ENCODE results near the gene TBC1D17. TPM values are rescaled to one million over a fixed set of nuclear protein-coding genes. Genes with fewer than 3 reads are reported as not detected.

TBC1D17 gene
- polyA plus RNA-seq, 1 experiment: 15.6 TPM

DNA sequence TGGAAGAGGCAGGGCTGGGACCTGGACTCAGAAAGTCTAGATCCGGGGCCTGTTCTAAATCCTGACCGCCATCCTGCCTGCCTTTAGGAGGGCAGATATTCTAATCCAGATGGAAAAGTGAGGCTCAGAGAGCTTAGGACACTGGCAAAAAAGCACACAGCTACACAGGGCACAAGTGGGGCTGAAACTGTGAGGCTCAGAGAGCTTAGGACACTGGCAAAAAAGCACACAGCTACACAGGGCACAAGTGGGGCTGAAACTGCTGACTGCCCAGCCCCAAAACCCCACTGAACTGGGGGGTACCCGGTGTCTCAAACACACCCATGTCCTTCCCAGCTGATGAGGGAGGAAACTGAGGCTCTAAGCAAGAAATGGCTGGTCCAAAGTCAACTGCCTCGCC is 2.3 kb upstream of the TBC1D17 start:
- ChIA-PET POLR2A (interaction anchor here (1.1 kb wide), 1 partner anchor 295 kb away, joined by 3 read pairs; the partner anchor contains the start of gene NOSIP), CTCF (no interaction called here)
- no peak for DNase-seq (ENCODE audit: low read depth, low spot score)
- TF ChIP-seq, protein P1, sequence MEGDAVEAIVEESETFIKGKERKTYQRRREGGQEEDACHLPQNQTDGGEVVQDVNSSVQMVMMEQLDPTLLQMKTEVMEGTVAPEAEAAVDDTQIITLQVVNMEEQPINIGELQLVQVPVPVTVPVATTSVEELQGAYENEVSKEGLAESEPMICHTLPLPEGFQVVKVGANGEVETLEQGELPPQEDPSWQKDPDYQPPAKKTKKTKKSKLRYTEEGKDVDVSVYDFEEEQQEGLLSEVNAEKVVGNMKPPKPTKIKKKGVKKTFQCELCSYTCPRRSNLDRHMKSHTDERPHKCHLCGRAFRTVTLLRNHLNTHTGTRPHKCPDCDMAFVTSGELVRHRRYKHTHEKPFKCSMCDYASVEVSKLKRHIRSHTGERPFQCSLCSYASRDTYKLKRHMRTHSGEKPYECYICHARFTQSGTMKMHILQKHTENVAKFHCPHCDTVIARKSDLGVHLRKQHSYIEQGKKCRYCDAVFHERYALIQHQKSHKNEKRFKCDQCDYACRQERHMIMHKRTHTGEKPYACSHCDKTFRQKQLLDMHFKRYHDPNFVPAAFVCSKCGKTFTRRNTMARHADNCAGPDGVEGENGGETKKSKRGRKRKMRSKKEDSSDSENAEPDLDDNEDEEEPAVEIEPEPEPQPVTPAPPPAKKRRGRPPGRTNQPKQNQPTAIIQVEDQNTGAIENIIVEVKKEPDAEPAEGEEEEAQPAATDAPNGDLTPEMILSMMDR (IDR thresholded peaks at IDR 0.05; ENCODE audit: low read depth, low read length): no peak
- Histone ChIP-seq H3K27ac (ENCODE audit: low read depth, low read length) (no peak overlapping the region), H3K27me3 (ENCODE audit: control insufficient read depth, insufficient read depth, low read length) (no peaks in the 10 kb centered on the region), H3K9me3 (ENCODE audit: control insufficient read depth, insufficient read depth, low read length) (no peaks in the 10 kb centered on the region; the same call in 1 of the 2 replicates), H3K4me3 (ENCODE audit: low read depth, low read length) (peak overlapping the region; percentile 98)

- no peak for DNase-seq (ENCODE audit: low read depth, low spot score)
- TF ChIP-seq, protein P1 (IDR thresholded peaks at IDR 0.05; ENCODE audit: low read depth, low read length): no peak
- no peaks in the 10 kb centered on the region for H3K27me3 ChIP-seq (ENCODE audit: control insufficient read depth, insufficient read depth, low read length)
- ChIA-PET CTCF (no interaction called here), POLR2A (interaction anchor here (1.1 to 2.2 kb wide), 3 partner anchors 25 to 295 kb away, joined by 3 to 13 read pairs (median 9); partner anchors contain the start of genes ATF5, NOSIP, NUP62 and PTOV1)
- H3K27ac ChIP-seq (ENCODE audit: low read depth, low read length): peak overlapping the region; percentile 82
- peak overlapping the region; percentile 98 for H3K4me3 ChIP-seq (ENCODE audit: low read depth, low read length)
- no peaks in the 10 kb centered on the region; the same call in 1 of the 2 replicates for H3K9me3 ChIP-seq (ENCODE audit: control insufficient read depth, insufficient read depth, low read length)
Measured at GRCh38 chr19:49875857-49876421, 1.6 kb upstream of the TBC1D17 start.

DNA sequence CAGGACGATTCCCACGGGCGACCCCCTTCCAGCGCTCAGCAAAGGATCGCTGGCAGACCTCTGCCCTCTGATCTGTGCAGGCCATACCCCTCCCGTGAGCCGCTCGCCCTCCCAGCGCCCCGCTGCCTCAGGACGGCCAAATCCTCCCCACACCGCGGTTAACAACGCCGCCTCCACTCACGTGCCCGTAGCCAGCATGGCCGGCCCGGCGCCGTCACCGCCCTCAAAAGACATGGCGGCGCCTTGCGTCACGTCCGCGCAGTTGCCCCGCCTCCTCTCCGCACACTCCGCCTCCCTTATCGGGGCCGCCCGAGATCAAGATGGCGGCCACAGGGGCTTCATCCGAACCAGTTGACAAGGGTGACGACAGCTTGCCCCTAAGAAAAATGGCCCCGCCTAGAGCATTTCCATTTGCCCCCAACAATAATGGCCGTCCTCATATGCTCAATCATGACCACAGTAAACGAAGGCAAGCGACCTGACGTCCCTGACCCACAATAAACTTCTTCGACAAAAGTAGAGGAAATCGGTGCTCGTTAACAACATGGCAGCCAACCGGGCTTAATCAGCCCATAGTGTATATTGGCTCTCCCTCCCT is 981 bp upstream of the TBC1D17 start:
- CTCF ChIA-PET: no interaction called here
- POLR2A ChIA-PET: interaction anchor here (0.6 to 2.2 kb wide), 9 partner anchors 7 to 200 kb away, joined by 3 to 13 read pairs (median 3); partner anchors contain the start of genes ATF5, NUP62, PRMT1 and PTOV1
- Histone ChIP-seq H3K27me3 (ENCODE audit: control insufficient read depth, insufficient read depth, low read length) (no peaks in the 10 kb centered on the region), H3K27ac (ENCODE audit: low read depth, low read length) (peak overlapping the region; percentile 100), H3K4me3 (ENCODE audit: low read depth, low read length) (peak overlapping the region; percentile 98), H3K9me3 (ENCODE audit: control insufficient read depth, insufficient read depth, low read length) (no peaks in the 10 kb centered on the region; the same call in 1 of the 2 replicates)
- TF ChIP-seq, protein P1 (IDR thresholded peaks at IDR 0.05; ENCODE audit: low read depth, low read length): no peak
- DNase-seq (ENCODE audit: low read depth, low spot score): peak; percentile 99

DNA sequence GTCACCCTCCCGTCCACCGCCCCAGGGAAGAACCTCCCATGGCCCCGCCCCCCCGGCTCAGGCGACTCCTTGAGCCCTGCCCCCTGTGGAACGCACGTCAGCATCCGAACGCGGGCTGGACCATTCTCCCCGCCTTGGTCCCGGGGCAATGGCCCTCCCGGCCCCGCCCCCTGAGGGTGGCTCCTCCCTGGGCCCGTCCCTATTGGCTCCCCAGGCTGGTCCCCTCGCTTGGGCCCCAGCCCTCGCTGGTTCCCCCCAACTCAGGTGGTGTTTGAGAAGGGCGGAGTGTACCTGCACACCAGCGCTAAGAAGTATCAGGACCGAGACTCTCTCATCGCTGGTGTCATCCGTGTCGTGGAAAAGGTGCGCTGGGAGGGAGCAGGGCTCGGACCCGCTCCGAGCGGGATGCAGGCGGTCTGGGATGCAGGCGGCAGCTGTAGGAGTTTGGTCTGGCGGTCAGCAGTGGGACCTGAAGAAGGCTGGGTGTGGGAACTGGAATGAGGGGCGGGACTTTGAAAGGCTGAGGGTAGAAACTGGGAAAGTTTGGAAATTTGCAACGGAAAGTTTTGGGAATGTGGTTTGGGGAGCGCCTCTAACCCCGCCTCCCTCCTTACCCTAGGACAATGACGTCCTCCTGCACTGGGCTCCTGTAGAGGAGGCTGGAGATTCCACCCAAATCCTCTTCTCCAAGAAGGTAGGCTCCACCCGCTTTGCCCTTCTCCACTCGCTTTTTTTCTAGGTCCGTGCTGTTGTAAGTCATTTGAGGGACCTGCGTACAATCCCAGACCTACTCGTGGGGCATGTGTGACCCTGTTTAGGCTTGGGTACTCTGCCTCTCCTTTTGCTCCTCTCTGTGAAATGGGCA is 609 bp downstream of the TBC1D17 start:
- ChIA-PET CTCF (no interaction called here), POLR2A (interaction anchor here (0.5 to 2.2 kb wide), 6 partner anchors 13 to 172 kb away, joined by 3 to 13 read pairs (median 4); partner anchors contain the start of genes MED25 and PTOV1)
- Histone ChIP-seq H3K9me3 (ENCODE audit: control insufficient read depth, insufficient read depth, low read length) (peaks cover 12% of the 10 kb centered on the region), H3K4me3 (ENCODE audit: low read depth, low read length) (peak overlapping the region; percentile 89), H3K27ac (ENCODE audit: low read depth, low read length) (peak overlapping the region; percentile 100), H3K27me3 (ENCODE audit: control insufficient read depth, insufficient read depth, low read length) (no peaks in the 10 kb centered on the region)
- peak; percentile 92 for DNase-seq (ENCODE audit: low read depth, low spot score)
- TF ChIP-seq, protein P1 (IDR thresholded peaks at IDR 0.05; ENCODE audit: low read depth, low read length): no peak

Data from AG04450 (cell line).